HT1080 (cell line): ENCODE results near the gene MOV10L1. TPM values are rescaled to one million over a fixed set of nuclear protein-coding genes. Genes with fewer than 3 reads are reported as not detected.

Experiments used
- DNase-seq: peaks from one replicate; pipeline ENCODE4 v3.0.0-alpha.2; 2015; ENCODE audit warnings: low read depth
- polyA plus RNA-seq, 2 experiments: library from polyadenylated mRNA; depleted of rRNA; stranded (reverse); fragments of >200 nt; gene quantifications; 2 replicates each; pipeline ENCODE4 v1.2.3, GENCODE V29; 2015
- total RNA-seq: library from RNA; depleted of rRNA; stranded (reverse); fragments of >200 nt; shearing (Covaris generic); gene quantifications from 2 replicates; pipeline ENCODE4 v1.2.3, GENCODE V29; 2014; rRNA removed

Gene MOV10L1
- total RNA-seq, result not detected in 2 replicates
- polyA plus RNA-seq (2015; cell fraction: cytosol; rRNA removed), result 0.19 and 0.83 TPM in 2 replicates
- 0.23 and 1.2 TPM in 2 replicates for polyA plus RNA-seq (2015; cell fraction: nucleus; rRNA removed)

GRCh38 chr22:50089682-50090411, at the start of gene MOV10L1:
Gene MOV10L1, plus strand, starts transcription at chr22:50090006. Its CDS starts 83 bp downstream, at chr22:50090089.
- no peak for DNase-seq

- DNase-seq, result no peak
Measured at GRCh38 chr22:50040717-50041116, 49.1 kb upstream of the MOV10L1 start.

GRCh38 chr22:50041361-50042065, 48.3 kb upstream of the MOV10L1 start:
- no peak for DNase-seq

- DNase-seq, result no peak
Measured at GRCh38 chr22:50044485-50045118, 45.2 kb upstream of the MOV10L1 start.

- DNase-seq, result no peak
Measured at GRCh38 chr22:50045211-50046018, 44.4 kb upstream of the MOV10L1 start.

GRCh38 chr22:50046019-50046415, 43.8 kb upstream of the MOV10L1 start:
- DNase-seq, result no peak

- DNase-seq, result no peak
Measured at GRCh38 chr22:50046481-50047245, 43.1 kb upstream of the MOV10L1 start.

GRCh38 chr22:50047346-50047745, 42.5 kb upstream of the MOV10L1 start:
- DNase-seq, result no peak

GRCh38 chr22:50048061-50048765, 41.6 kb upstream of the MOV10L1 start:
- DNase-seq, result no peak

- no peak for DNase-seq
Measured at GRCh38 chr22:50048836-50049235, 41.0 kb upstream of the MOV10L1 start.

- DNase-seq, result no peak
Measured at GRCh38 chr22:50049299-50050195, 40.3 kb upstream of the MOV10L1 start.

GRCh38 chr22:50051930-50052329, 37.9 kb upstream of the MOV10L1 start:
- no peak for DNase-seq

- DNase-seq, result no peak
Measured at GRCh38 chr22:50053861-50054260, 35.9 kb upstream of the MOV10L1 start.

- no peak for DNase-seq
Measured at GRCh38 chr22:50056214-50056972, 33.4 kb upstream of the MOV10L1 start.

GRCh38 chr22:50057278-50058060, 32.3 kb upstream of the MOV10L1 start:
- DNase-seq, result no peak

GRCh38 chr22:50058061-50058905, 31.5 kb upstream of the MOV10L1 start, which contains the start of gene TTLL8:
Gene TTLL8, minus strand, starts transcription at chr22:50058298.
- DNase-seq, result no peak
